OCI-LY7 (cell line): ENCODE results near the gene ARHGEF16. TPM values are rescaled to one million over a fixed set of nuclear protein-coding genes. Genes with fewer than 3 reads are reported as not detected.

Experiments used
- BruUV-seq: library from RNA; stranded (reverse); fragments of 400-500 nt; replicated peaks from 2 replicates; lab custom pipeline; 2021; lab: Mats Ljungman, UMichigan
- CTCF ChIA-PET: fragments of 300-600 bp; sonication (Branson Sonifier 250); formaldehyde crosslinking; loops from one replicate; lab custom pipeline; 2022; ENCODE audit warnings: antibody characterized with exemption; ENCODE audit not compliant: unreplicated experiment; lab: Charles Lee
- POLR2A ChIA-PET: fragments of 300-600 bp; sonication (Branson Sonifier 250); formaldehyde crosslinking; loops from one replicate; lab custom pipeline; 2022; ENCODE audit warnings: antibody characterized with exemption; lab: Charles Lee
- DNase-seq: peaks from one replicate; pipeline ENCODE4 v3.0.0-alpha.2; 2015; ENCODE audit warnings: low spot score
- H2AFZ ChIP-seq: fragments of 200-600 bp; sonication (generic), shearing (Covaris generic); 2 replicates; pipeline ENCODE4 v1.6.1; 2014; ENCODE audit warnings: mild to moderate bottlenecking, antibody characterized with exemption, low read length, moderate library complexity
- H3K27ac ChIP-seq: fragments of 200-600 bp; sonication (generic); 2 replicates; pipeline ENCODE4 v1.5.1; 2014; ENCODE audit warnings: mixed run types, low read depth, mild to moderate bottlenecking, moderate library complexity, low read length, inconsistent platforms; ENCODE audit not compliant: poor library complexity, severe bottlenecking
- H3K36me3 ChIP-seq: fragments of 200-600 bp; sonication (generic); 2 replicates; pipeline ENCODE4 v1.6.1; 2014; ENCODE audit warnings: mild to moderate bottlenecking, antibody characterized with exemption, low read length, moderate library complexity, mixed read lengths; ENCODE audit not compliant: insufficient read depth
- H3K4me1 ChIP-seq: fragments of 200-600 bp; sonication (generic); 2 replicates; pipeline ENCODE4 v1.5.1; 2014; ENCODE audit warnings: mild to moderate bottlenecking, low read length; ENCODE audit not compliant: insufficient read depth, poor library complexity, severe bottlenecking
- H3K4me2 ChIP-seq: fragments of 200-600 bp; sonication (generic); 2 replicates; pipeline ENCODE4 v1.6.1; 2014; ENCODE audit warnings: mild to moderate bottlenecking, low read length
- H3K4me3 ChIP-seq: fragments of 200-600 bp; sonication (generic); 2 replicates; pipeline ENCODE4 v1.5.1; 2014; ENCODE audit warnings: mild to moderate bottlenecking, low read depth, low read length; ENCODE audit not compliant: poor library complexity, severe bottlenecking
- H3K79me2 ChIP-seq: fragments of 200-600 bp; sonication (generic); 2 replicates; pipeline ENCODE4 v1.6.1; 2016; ENCODE audit warnings: low read depth, mild to moderate bottlenecking, low read length, moderate library complexity, mixed read lengths; ENCODE audit not compliant: insufficient read depth
- H3K9me2 ChIP-seq: fragments of 200-600 bp; sonication (generic); 2 replicates; pipeline ENCODE4 v1.6.1; 2016; ENCODE audit warnings: mild to moderate bottlenecking, low read length, mixed read lengths; ENCODE audit not compliant: insufficient read depth
- H3K9me3 ChIP-seq: fragments of 200-600 bp; sonication (generic); 2 replicates; pipeline ENCODE4 v1.6.1; 2014; ENCODE audit warnings: mild to moderate bottlenecking, mixed run types, low read length, mixed read lengths
- H4K20me1 ChIP-seq: fragments of 200-600 bp; sonication (generic); 2 replicates; pipeline ENCODE4 v1.6.1; 2014; ENCODE audit warnings: mild to moderate bottlenecking, antibody characterized with exemption, low read length, moderate library complexity, mixed read lengths; ENCODE audit not compliant: insufficient read depth
- EZH2phosphoT487 ChIP-seq: fragments of 200-600 bp; sonication (generic); IDR thresholded peaks from 2 replicates; pipeline ENCODE4 v1.6.1; 2018; ENCODE audit warnings: low read depth, borderline replicate concordance, mild to moderate bottlenecking, mixed run types, antibody characterized with exemption, low read length, moderate library complexity, mixed read lengths
- intact Hi-C: fragments of 100-400 bp; cut with micrococcal nuclease; formaldehyde crosslinking; loops from one replicate; pipeline ENCODE4 v1.10.0; 2022; ENCODE audit not compliant: unreplicated experiment
- total RNA-seq, 2 experiments: library from RNA; depleted of rRNA in 1 of 2; stranded (reverse); fragments of >200 nt in 1 of 2; shearing (Covaris generic) in 1 of 2; gene quantifications; 2 replicates each; pipeline ENCODE4 v1.2.3, GENCODE V29; 2014 to 2022
- TF ChIP-seq, protein P1 (sequence below): fragments of 200-600 bp; sonication (generic); conservative IDR thresholded peaks from 2 replicates; pipeline ENCODE4 v1.5.1; 2014; ENCODE audit warnings: mild to moderate bottlenecking, antibody characterized with exemption, low read length, moderate library complexity, mixed read lengths

Gene ARHGEF16
- total RNA-seq, 2 experiments from 2014 or later, result not detected

DNA sequence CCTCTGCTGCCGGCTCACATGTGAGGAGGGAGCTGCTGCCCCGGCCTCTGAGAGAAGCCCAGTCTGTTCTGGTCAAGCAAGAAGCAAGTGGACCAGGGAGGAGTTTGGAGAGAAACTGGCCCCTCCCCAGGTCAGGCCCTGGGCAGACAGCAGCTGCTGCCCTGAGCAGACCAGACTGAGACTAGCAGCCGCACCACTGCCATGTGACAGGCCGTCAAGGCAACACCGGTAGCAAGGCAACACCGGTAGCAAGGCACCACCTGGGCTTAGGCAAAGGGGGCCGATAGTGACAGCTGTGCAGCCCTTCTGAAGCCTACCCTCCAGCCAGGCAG lies 50.3 kb downstream of the ARHGEF16 start:
- intact Hi-C loops, result no loop called here
- POLR2A ChIA-PET, result no interaction called here
- no peak overlapping the region for H2AFZ ChIP-seq
- H3K4me3 ChIP-seq, result no peak overlapping the region
- no peaks in the 10 kb centered on the region for H3K79me2 ChIP-seq
- TF ChIP-seq, protein P1, sequence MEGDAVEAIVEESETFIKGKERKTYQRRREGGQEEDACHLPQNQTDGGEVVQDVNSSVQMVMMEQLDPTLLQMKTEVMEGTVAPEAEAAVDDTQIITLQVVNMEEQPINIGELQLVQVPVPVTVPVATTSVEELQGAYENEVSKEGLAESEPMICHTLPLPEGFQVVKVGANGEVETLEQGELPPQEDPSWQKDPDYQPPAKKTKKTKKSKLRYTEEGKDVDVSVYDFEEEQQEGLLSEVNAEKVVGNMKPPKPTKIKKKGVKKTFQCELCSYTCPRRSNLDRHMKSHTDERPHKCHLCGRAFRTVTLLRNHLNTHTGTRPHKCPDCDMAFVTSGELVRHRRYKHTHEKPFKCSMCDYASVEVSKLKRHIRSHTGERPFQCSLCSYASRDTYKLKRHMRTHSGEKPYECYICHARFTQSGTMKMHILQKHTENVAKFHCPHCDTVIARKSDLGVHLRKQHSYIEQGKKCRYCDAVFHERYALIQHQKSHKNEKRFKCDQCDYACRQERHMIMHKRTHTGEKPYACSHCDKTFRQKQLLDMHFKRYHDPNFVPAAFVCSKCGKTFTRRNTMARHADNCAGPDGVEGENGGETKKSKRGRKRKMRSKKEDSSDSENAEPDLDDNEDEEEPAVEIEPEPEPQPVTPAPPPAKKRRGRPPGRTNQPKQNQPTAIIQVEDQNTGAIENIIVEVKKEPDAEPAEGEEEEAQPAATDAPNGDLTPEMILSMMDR, result no peak
- no peak for TF ChIP-seq EZH2phosphoT487
- H3K9me2 ChIP-seq, result no peaks in the 10 kb centered on the region
- no peak overlapping the region for H3K27ac ChIP-seq
- H3K9me3 ChIP-seq, result no peaks in the 10 kb centered on the region
- no peak overlapping the region for H3K4me2 ChIP-seq
- H3K4me1 ChIP-seq, result no peaks in the 10 kb centered on the region
- no peaks in the 10 kb centered on the region for H4K20me1 ChIP-seq
- DNase-seq, result no peak
- CTCF ChIA-PET, result no interaction called here
- BruUV-seq, result no TSS peak
- H3K36me3 ChIP-seq, result no peaks in the 10 kb centered on the region

- no peak for DNase-seq
- H2AFZ ChIP-seq, result no peak overlapping the region
- H3K4me2 ChIP-seq, result no peak overlapping the region
- H3K4me3 ChIP-seq, result no peak overlapping the region
- no peaks in the 10 kb centered on the region for H3K79me2 ChIP-seq
- no TSS peak for BruUV-seq
- no peaks in the 10 kb centered on the region for H3K4me1 ChIP-seq
- H4K20me1 ChIP-seq, result no peaks in the 10 kb centered on the region
- TF ChIP-seq, protein P1, result no peak
- no peak for TF ChIP-seq EZH2phosphoT487
- CTCF ChIA-PET, result interaction anchor here (0.6 kb wide), 1 partner anchor 14 kb away, joined by 3 read pairs; no protein-coding TSS in a partner anchor
- H3K9me3 ChIP-seq, result no peaks in the 10 kb centered on the region
- H3K9me2 ChIP-seq, result no peaks in the 10 kb centered on the region
- H3K27ac ChIP-seq, result no peak overlapping the region
- no peaks in the 10 kb centered on the region for H3K36me3 ChIP-seq
- intact Hi-C loops, result no loop called here
- POLR2A ChIA-PET, result no interaction called here
These were observed 50.7 kb downstream of the ARHGEF16 start for GRCh38 chr1:3505161-3505560.

DNA sequence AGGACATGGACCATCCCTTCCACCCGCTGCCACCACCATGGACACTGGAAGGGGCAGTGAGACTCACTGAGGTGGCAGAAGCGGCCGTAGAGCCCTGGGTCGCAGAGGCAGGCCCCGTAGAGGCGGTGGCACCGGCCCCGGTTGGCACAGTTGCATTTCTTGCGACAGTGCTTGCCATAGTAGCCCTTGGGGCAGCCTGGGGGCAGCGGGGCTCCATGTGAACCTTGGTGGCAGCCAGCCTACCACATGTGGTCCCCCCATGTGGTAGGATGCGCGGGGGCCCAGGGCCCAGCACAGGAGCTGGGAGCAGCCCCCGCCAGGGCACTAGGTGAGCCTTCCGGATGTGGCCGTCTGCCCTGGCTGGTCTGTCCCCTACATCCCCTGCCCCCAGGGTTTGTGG lies 51.6 kb downstream of the ARHGEF16 start:
- Histone ChIP-seq H4K20me1 (no peaks in the 10 kb centered on the region), H3K36me3 (no peaks in the 10 kb centered on the region), H3K79me2 (no peaks in the 10 kb centered on the region), H3K9me3 (no peaks in the 10 kb centered on the region), H2AFZ (no peak overlapping the region), H3K9me2 (no peaks in the 10 kb centered on the region), H3K4me3 (no peak overlapping the region), H3K4me2 (no peak overlapping the region), H3K27ac (no peak overlapping the region), H3K4me1 (no peaks in the 10 kb centered on the region)
- POLR2A ChIA-PET, result no interaction called here
- intact Hi-C loops, result no loop called here
- no TSS peak for BruUV-seq
- CTCF ChIA-PET, result no interaction called here
- DNase-seq, result no peak
- no peak for TF ChIP-seq EZH2phosphoT487
- TF ChIP-seq, protein P1, result no peak
